HG03060 (cell line): ENCODE results near the gene TRMT13.
"Not testable (repeated sequence)": the region's sequence is repeated elsewhere in the genome, so short reads cannot be mapped to it uniquely, and the experiment has no call there.

Source experiments
- ATAC-seq: cut with Tn5 transposase; IDR thresholded peaks from one replicate; pipeline ENCODE4 v1.9.1; 2021; ENCODE audit warnings: low read depth, moderate number of reproducible peaks; ENCODE audit not compliant: unreplicated experiment

Gene TRMT13

GRCh38 chr1:100162881-100163280, 29.9 kb downstream of the TRMT13 start:
- ATAC-seq, result no peak

GRCh38 chr1:100164216-100164615, 31.3 kb downstream of the TRMT13 start:
- no peak for ATAC-seq

GRCh38 chr1:100164702-100165101, 31.7 kb downstream of the TRMT13 start:
- ATAC-seq, result no peak

GRCh38 chr1:100168051-100168450, 35.1 kb downstream of the TRMT13 start:
- no peak for ATAC-seq

GRCh38 chr1:100177295-100178041, 44.5 kb downstream of the TRMT13 start:
- no peak for ATAC-seq

GRCh38 chr1:100178091-100178490, 45.1 kb downstream of the TRMT13 start, which contains the start of gene LRRC39:
Gene LRRC39, minus strand, starts transcription at chr1:100178256. Its CDS starts 9,740 bp downstream, at chr1:100168516.
- no peak for ATAC-seq

- no peak for ATAC-seq
Observed at GRCh38 chr1:100183370-100183769, 50.4 kb downstream of the TRMT13 start.

GRCh38 chr1:100184536-100184935, 51.6 kb downstream of the TRMT13 start:
- ATAC-seq, result peak; percentile 74

- ATAC-seq, result no peak
Observed at GRCh38 chr1:100187912-100188311, 54.9 kb downstream of the TRMT13 start.

GRCh38 chr1:100188617-100189016, 55.7 kb downstream of the TRMT13 start:
- ATAC-seq, result peak; percentile 47

- ATAC-seq, result no peak
Observed at GRCh38 chr1:100198596-100198995, 65.6 kb downstream of the TRMT13 start.

GRCh38 chr1:100200060-100200459, 67.1 kb downstream of the TRMT13 start:
- not testable (repeated sequence) for ATAC-seq
